Measurements from ENCODE around the gene KLHDC10. TPM values are rescaled to one million over a fixed set of nuclear protein-coding genes. Genes with fewer than 3 reads are reported as not detected.

KLHDC10 gene
- total and polyA plus RNA-seq, 2 donors (not counting 1 experiment from before 2014, with no cell fraction given): 7.1 to 25.7 TPM

GRCh38 chr7:130127404-130127803 is 57.1 kb downstream of the KLHDC10 start:
- TF ChIP-seq CTCF (IDR thresholded peaks at IDR 0.05) (no peak), EZH2 (IDR thresholded peaks at IDR 0.05; ENCODE audit: borderline replicate concordance, insufficient read depth, low read depth, low read length, poor library complexity, severe bottlenecking) (no peak)
- Mint-ChIP-seq H3K27ac (no peak overlapping the region), H3K9me3 (ENCODE audit: insufficient read depth) (no peaks in the 10 kb centered on the region), H3K4me3 (no peak overlapping the region), H3K27me3 (no peaks in the 10 kb centered on the region), H3K4me1 (no peaks in the 10 kb centered on the region)
- DNase-seq: no peak
- POLR2A ChIA-PET: no interaction called here
- Histone ChIP-seq H3K4me2 (replicated peaks; ENCODE audit: low read depth, low read length, poor library complexity, severe bottlenecking) (no peak overlapping the region), H3K9ac (ENCODE audit: low read length) (no peak overlapping the region), H3K36me3 (replicated peaks in 1 of 2; ENCODE audit: control extremely low read depth in 1 of 2, control insufficient read depth in 1 of 2, extremely low read depth in 1 of 2, insufficient read depth in 2 of 2, low read length in 1 of 2) (peaks cover 19 to 59% of the 10 kb centered on the region in 2 experiments), H3K27ac (ENCODE audit: low read length in 2 of 2) (no peak overlapping the region), H3K4me3 (ENCODE audit: control extremely low read depth in 1 of 5, extremely low read depth in 1 of 5, insufficient read depth in 1 of 5, low read depth in 2 of 5, low read length in 4 of 5) (no peak overlapping the region), H4K20me1 (ENCODE audit: control insufficient read depth, insufficient read depth, low read length, poor library complexity, severe bottlenecking) (no peaks in the 10 kb centered on the region), H3K9me3 (ENCODE audit: control extremely low read depth in 1 of 3, control insufficient read depth in 2 of 3, insufficient read depth in 1 of 3, low read length in 2 of 3) (no peaks in the 10 kb centered on the region), H3K79me2 (ENCODE audit: control insufficient read depth, insufficient read depth, low read length) (no peaks in the 10 kb centered on the region), H3K4me1 (ENCODE audit: control insufficient read depth in 2 of 2, insufficient read depth in 2 of 2, low read length in 2 of 2) (no peaks in the 10 kb centered on the region), H2AFZ (ENCODE audit: insufficient read depth, low read depth, low read length, poor library complexity, severe bottlenecking) (no peak overlapping the region), H3K27me3 (replicated peaks in 1 of 4; ENCODE audit: control extremely low read depth in 1 of 4, control insufficient read depth in 3 of 4, insufficient read depth in 4 of 4, low read length in 3 of 4) (no peaks in the 10 kb centered on the region)
- intact Hi-C loops (cut with micrococcal nuclease): no loop called here
- no peak for ATAC-seq (ENCODE audit: low read depth)
- CTCF ChIA-PET: no interaction called here
- no CpG with 5 or more reads among the region's 2 CpGs for WGBS (ENCODE audit: insufficient coverage)

DNA sequence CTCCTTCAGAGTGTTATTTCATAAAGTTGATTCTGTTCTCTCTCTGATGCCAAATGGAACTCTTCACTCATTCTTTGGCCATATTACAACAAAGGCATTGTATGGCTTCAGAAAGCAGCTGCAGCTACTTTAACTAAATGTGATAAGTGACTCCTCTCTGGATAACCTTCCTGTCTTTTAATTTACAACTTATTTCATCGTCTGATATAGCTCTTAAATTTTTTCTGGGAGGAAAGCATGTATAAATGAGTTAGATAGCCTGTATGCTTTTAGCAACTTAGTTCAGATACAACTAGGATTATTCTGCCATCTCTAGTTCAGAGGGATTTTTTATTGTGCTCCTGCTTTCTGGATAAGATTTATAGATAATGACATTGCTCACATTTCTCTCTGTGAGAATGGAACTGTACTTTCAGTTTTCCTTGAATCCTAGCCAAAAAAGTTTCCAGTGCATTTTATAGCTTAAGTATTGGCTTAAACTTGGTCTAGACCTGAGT is 57.5 kb downstream of the KLHDC10 start:
- no peaks in the 10 kb centered on the region for H3K27me3 Mint-ChIP-seq
- POLR2A ChIA-PET: no interaction called here
- H3K4me1 Mint-ChIP-seq: no peaks in the 10 kb centered on the region
- no peak for ATAC-seq (ENCODE audit: low read depth)
- no peak overlapping the region for H2AFZ ChIP-seq (ENCODE audit: insufficient read depth, low read depth, low read length, poor library complexity, severe bottlenecking)
- H3K9me3 Mint-ChIP-seq (ENCODE audit: insufficient read depth): no peaks in the 10 kb centered on the region
- no peaks in the 10 kb centered on the region for H3K27me3 ChIP-seq (replicated peaks in 1 of 4; ENCODE audit: control extremely low read depth in 1 of 4, control insufficient read depth in 3 of 4, insufficient read depth in 4 of 4, low read length in 3 of 4)
- CTCF ChIA-PET: no interaction called here
- H3K4me2 ChIP-seq (replicated peaks; ENCODE audit: low read depth, low read length, poor library complexity, severe bottlenecking): no peak overlapping the region
- peaks cover 16 to 59% of the 10 kb centered on the region in 2 experiments for H3K36me3 ChIP-seq (replicated peaks in 1 of 2; ENCODE audit: control extremely low read depth in 1 of 2, control insufficient read depth in 1 of 2, extremely low read depth in 1 of 2, insufficient read depth in 2 of 2, low read length in 1 of 2)
- no peaks in the 10 kb centered on the region for H3K4me1 ChIP-seq (ENCODE audit: control insufficient read depth in 2 of 2, insufficient read depth in 2 of 2, low read length in 2 of 2)
- H3K79me2 ChIP-seq (ENCODE audit: control insufficient read depth, insufficient read depth, low read length): no peaks in the 10 kb centered on the region
- no peaks in the 10 kb centered on the region for H3K9me3 ChIP-seq (ENCODE audit: control extremely low read depth in 1 of 3, control insufficient read depth in 2 of 3, insufficient read depth in 1 of 3, low read length in 2 of 3)
- no peak for DNase-seq
- no CpG with 5 or more reads among the region's 1 CpG for WGBS (ENCODE audit: insufficient coverage)
- H3K4me3 Mint-ChIP-seq: no peak overlapping the region
- intact Hi-C loops (cut with micrococcal nuclease): no loop called here
- no peak overlapping the region for H3K27ac Mint-ChIP-seq
- no peak overlapping the region for H3K4me3 ChIP-seq (ENCODE audit: control extremely low read depth in 1 of 5, extremely low read depth in 1 of 5, insufficient read depth in 1 of 5, low read depth in 2 of 5, low read length in 4 of 5)
- H3K27ac ChIP-seq (ENCODE audit: low read length in 2 of 2): no peak overlapping the region
- H4K20me1 ChIP-seq (ENCODE audit: control insufficient read depth, insufficient read depth, low read length, poor library complexity, severe bottlenecking): no peaks in the 10 kb centered on the region
- H3K9ac ChIP-seq (ENCODE audit: low read length): no peak overlapping the region
- no peak for TF ChIP-seq CTCF (IDR thresholded peaks at IDR 0.05)
- no peak for TF ChIP-seq EZH2 (IDR thresholded peaks at IDR 0.05; ENCODE audit: borderline replicate concordance, insufficient read depth, low read depth, low read length, poor library complexity, severe bottlenecking)

Measured in B cell (primary cell).